ENCODE data around the gene TIAM2. TPM values are rescaled to one million over a fixed set of nuclear protein-coding genes. Genes with fewer than 3 reads are reported as not detected.

The TIAM2 gene
- total and polyA plus RNA-seq, 10 of the 15 experiments (the other 5 are each of a cell fraction or from before 2014, with no cell fraction given): 1.1 to 10.5 (median 2.3) TPM

- TF ChIP-seq, protein P1, sequence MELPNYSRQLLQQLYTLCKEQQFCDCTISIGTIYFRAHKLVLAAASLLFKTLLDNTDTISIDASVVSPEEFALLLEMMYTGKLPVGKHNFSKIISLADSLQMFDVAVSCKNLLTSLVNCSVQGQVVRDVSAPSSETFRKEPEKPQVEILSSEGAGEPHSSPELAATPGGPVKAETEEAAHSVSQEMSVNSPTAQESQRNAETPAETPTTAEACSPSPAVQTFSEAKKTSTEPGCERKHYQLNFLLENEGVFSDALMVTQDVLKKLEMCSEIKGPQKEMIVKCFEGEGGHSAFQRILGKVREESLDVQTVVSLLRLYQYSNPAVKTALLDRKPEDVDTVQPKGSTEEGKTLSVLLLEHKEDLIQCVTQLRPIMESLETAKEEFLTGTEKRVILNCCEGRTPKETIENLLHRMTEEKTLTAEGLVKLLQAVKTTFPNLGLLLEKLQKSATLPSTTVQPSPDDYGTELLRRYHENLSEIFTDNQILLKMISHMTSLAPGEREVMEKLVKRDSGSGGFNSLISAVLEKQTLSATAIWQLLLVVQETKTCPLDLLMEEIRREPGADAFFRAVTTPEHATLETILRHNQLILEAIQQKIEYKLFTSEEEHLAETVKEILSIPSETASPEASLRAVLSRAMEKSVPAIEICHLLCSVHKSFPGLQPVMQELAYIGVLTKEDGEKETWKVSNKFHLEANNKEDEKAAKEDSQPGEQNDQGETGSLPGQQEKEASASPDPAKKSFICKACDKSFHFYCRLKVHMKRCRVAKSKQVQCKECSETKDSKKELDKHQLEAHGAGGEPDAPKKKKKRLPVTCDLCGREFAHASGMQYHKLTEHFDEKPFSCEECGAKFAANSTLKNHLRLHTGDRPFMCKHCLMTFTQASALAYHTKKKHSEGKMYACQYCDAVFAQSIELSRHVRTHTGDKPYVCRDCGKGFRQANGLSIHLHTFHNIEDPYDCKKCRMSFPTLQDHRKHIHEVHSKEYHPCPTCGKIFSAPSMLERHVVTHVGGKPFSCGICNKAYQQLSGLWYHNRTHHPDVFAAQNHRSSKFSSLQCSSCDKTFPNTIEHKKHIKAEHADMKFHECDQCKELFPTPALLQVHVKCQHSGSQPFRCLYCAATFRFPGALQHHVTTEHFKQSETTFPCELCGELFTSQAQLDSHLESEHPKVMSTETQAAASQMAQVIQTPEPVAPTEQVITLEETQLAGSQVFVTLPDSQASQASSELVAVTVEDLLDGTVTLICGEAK (IDR thresholded peaks at IDR 0.05; ENCODE audit: borderline replicate concordance): no peak
- no peak for TF ChIP-seq SREBF1 (IDR thresholded peaks at IDR 0.05; ENCODE audit: low read length)
- no peak for TF ChIP-seq MYB (IDR thresholded peaks at IDR 0.05; ENCODE audit: borderline replicate concordance, low read depth, low read length)
These were observed 38.2 kb upstream of the TIAM2 start (continued) for GRCh38 chr6:154956771-154957522.

DNA sequence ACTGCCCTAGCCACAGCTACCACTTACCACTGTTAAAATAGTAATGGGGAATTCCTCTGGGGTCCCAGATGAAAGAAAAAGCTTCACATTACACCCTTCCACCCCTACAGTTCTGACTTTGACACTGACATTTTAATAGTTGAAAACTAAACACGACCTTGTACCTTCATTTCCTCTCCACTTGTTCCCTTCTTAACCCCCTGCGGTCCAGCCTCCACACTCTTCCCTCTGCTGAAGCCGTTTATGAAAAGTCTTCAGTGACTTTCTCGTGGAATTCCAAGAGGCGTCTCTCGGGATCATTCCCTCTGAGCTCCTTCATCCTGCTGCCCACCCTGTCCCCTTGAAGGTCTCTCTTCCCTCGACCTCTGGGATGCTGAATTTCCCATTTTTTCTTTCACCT lies 36.6 kb upstream of the TIAM2 start:
- CTCF ChIA-PET: interaction anchor here (2.0 kb wide), 1 partner anchor 30 kb away, joined by 5 read pairs; no protein-coding TSS in a partner anchor
- Histone ChIP-seq H3K9me3 (replicated peaks; ENCODE audit: control insufficient read depth, insufficient read depth, low read length) (no peaks in the 10 kb centered on the region), H3K9ac (ENCODE audit: control insufficient read depth, insufficient read depth, low read length) (no peak overlapping the region), H3K27me3 (replicated peaks in 1 of 2; ENCODE audit: control insufficient read depth in 2 of 2, insufficient read depth in 2 of 2, low read length in 1 of 2) (no peaks in the 10 kb centered on the region), H3K4me3 (no peak overlapping the region), H4K20me1 (ENCODE audit: control insufficient read depth, insufficient read depth) (no peaks in the 10 kb centered on the region), H3K27ac (ENCODE audit: control insufficient read depth, insufficient read depth) (no peak overlapping the region), H3K4me1 (ENCODE audit: control insufficient read depth, insufficient read depth, low read length) (no peaks in the 10 kb centered on the region), H3K36me3 (ENCODE audit: control insufficient read depth in 2 of 2, insufficient read depth in 2 of 2, low read length in 1 of 2) (no peaks in the 10 kb centered on the region), H2AFZ (ENCODE audit: control insufficient read depth, low read depth, low read length) (no peak overlapping the region), H3K4me2 (ENCODE audit: control insufficient read depth, insufficient read depth) (no peak overlapping the region), H3K79me2 (ENCODE audit: control insufficient read depth, insufficient read depth, low read length) (no peaks in the 10 kb centered on the region)
- RAD21 ChIA-PET (ENCODE audit: unreplicated experiment): no interaction called here
- POLR2A ChIA-PET: interaction anchor here (0.6 kb wide), 1 partner anchor 1667 kb away, joined by 3 read pairs; no protein-coding TSS in a partner anchor
- SMC1A ChIA-PET (ENCODE audit: uncharacterized antibody, unreplicated experiment): interaction anchor here (1.3 kb wide), 1 partner anchor 210 kb away, joined by 3 read pairs; no protein-coding TSS in a partner anchor
- FAIRE-seq (no peak), DNase-seq (ENCODE audit: low read depth, low spot score) (no peak), ATAC-seq (no peak)
- no TSS peak for BruUV-seq (replicated peaks)
- intact Hi-C loops (cut with micrococcal nuclease; ENCODE audit: unreplicated experiment) (no loop called here), in situ Hi-C loops (cut with MboI) (no loop called here)
- WGBS (ENCODE audit: insufficient coverage, insufficient replicate concordance, low lambda C conversion rate, missing lambda C conversion rate): 51% methylated on average over 7 of the region's 7 CpGs
- TF ChIP-seq SMAD5 (IDR thresholded peaks at IDR 0.05; ENCODE audit: low read depth) (no peak), SKIL (IDR thresholded peaks at IDR 0.05; ENCODE audit: low read depth, poor library complexity, severe bottlenecking) (no peak), KAT2A (conservative IDR thresholded peaks at IDR 0.05; ENCODE audit: control insufficient read depth, low read depth, low read length) (no peak), RUNX3 (IDR thresholded peaks at IDR 0.05; ENCODE audit: low read length) (peak; percentile 68), CBX5 (IDR thresholded peaks at IDR 0.05; ENCODE audit: low read depth) (no peak)
- TF ChIP-seq, protein P2, sequence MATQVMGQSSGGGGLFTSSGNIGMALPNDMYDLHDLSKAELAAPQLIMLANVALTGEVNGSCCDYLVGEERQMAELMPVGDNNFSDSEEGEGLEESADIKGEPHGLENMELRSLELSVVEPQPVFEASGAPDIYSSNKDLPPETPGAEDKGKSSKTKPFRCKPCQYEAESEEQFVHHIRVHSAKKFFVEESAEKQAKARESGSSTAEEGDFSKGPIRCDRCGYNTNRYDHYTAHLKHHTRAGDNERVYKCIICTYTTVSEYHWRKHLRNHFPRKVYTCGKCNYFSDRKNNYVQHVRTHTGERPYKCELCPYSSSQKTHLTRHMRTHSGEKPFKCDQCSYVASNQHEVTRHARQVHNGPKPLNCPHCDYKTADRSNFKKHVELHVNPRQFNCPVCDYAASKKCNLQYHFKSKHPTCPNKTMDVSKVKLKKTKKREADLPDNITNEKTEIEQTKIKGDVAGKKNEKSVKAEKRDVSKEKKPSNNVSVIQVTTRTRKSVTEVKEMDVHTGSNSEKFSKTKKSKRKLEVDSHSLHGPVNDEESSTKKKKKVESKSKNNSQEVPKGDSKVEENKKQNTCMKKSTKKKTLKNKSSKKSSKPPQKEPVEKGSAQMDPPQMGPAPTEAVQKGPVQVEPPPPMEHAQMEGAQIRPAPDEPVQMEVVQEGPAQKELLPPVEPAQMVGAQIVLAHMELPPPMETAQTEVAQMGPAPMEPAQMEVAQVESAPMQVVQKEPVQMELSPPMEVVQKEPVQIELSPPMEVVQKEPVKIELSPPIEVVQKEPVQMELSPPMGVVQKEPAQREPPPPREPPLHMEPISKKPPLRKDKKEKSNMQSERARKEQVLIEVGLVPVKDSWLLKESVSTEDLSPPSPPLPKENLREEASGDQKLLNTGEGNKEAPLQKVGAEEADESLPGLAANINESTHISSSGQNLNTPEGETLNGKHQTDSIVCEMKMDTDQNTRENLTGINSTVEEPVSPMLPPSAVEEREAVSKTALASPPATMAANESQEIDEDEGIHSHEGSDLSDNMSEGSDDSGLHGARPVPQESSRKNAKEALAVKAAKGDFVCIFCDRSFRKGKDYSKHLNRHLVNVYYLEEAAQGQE (IDR thresholded peaks at IDR 0.05; ENCODE audit: low read depth, low read length): no peak
- TF ChIP-seq, protein P3, sequence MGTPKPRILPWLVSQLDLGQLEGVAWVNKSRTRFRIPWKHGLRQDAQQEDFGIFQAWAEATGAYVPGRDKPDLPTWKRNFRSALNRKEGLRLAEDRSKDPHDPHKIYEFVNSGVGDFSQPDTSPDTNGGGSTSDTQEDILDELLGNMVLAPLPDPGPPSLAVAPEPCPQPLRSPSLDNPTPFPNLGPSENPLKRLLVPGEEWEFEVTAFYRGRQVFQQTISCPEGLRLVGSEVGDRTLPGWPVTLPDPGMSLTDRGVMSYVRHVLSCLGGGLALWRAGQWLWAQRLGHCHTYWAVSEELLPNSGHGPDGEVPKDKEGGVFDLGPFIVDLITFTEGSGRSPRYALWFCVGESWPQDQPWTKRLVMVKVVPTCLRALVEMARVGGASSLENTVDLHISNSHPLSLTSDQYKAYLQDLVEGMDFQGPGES (IDR thresholded peaks at IDR 0.05): no peak

All from GM12878 (cell line).